Fibroblast of villous mesenchyme (primary cell): ENCODE measurements around the gene ZSWIM6. TPM values are rescaled to one million over a fixed set of nuclear protein-coding genes. Genes with fewer than 3 reads are reported as not detected.

Experiments used
- DNase-seq: peaks from one replicate; pipeline ENCODE4 v3.0.0-alpha.2; 2010; ENCODE audit warnings: low read depth
- H3K4me3 ChIP-seq: 2 replicates; pipeline ENCODE4 v1.5.1; 2011; ENCODE audit warnings: low read depth, mild to moderate bottlenecking, low read length
- CTCF ChIP-seq: IDR thresholded peaks from 2 replicates; pipeline ENCODE4 v1.5.1; 2012; ENCODE audit warnings: low read depth, mild to moderate bottlenecking, low read length; ENCODE audit not compliant: insufficient read depth
- total RNA-seq: library from RNA; depleted of rRNA; stranded (reverse); fragments of >200 nt; gene quantifications from 2 replicates; pipeline ENCODE4 v1.2.3, GENCODE V29; 2012

ZSWIM6 gene
- total RNA-seq, 1 donor: 16.4 TPM

- DNase-seq: no peak
- TF ChIP-seq CTCF: no peak
- H3K4me3 ChIP-seq: no peak overlapping the region
These were observed 129.4 kb downstream of the ZSWIM6 start for GRCh38 chr5:61461417-61461816.

- TF ChIP-seq CTCF: no peak
- no peak overlapping the region for H3K4me3 ChIP-seq
- peak; percentile 18 for DNase-seq
These were observed 129.9 kb downstream of the ZSWIM6 start for GRCh38 chr5:61461926-61462325.

- TF ChIP-seq CTCF: no peak
- peak; percentile 11 for DNase-seq
- H3K4me3 ChIP-seq: no peak overlapping the region
These were observed 131.5 kb downstream of the ZSWIM6 start for GRCh38 chr5:61463596-61463995.

GRCh38 chr5:61464512-61464911, 132.5 kb downstream of the ZSWIM6 start:
- no peak for DNase-seq
- no peak overlapping the region for H3K4me3 ChIP-seq
- TF ChIP-seq CTCF: no peak

- DNase-seq: no peak
- no peak overlapping the region for H3K4me3 ChIP-seq
- no peak for TF ChIP-seq CTCF
These were observed 133.0 kb downstream of the ZSWIM6 start for GRCh38 chr5:61465066-61465465.

- TF ChIP-seq CTCF: no peak
- no peak for DNase-seq
- H3K4me3 ChIP-seq: no peak overlapping the region
These were observed 133.4 kb downstream of the ZSWIM6 start for GRCh38 chr5:61465496-61465895.

GRCh38 chr5:61466017-61466416, 134.0 kb downstream of the ZSWIM6 start:
- no peak overlapping the region for H3K4me3 ChIP-seq
- no peak for TF ChIP-seq CTCF

More at GRCh38 chr5:61466017-61466416, 134.0 kb downstream of the ZSWIM6 start:
- DNase-seq: no peak
